ENCODE results near the gene GNG14. TPM values are rescaled to one million over a fixed set of nuclear protein-coding genes. Genes with fewer than 3 reads are reported as not detected.

GNG14 gene
- total and polyA plus RNA-seq, 2 of the 13 experiments (the other 11 are each of a cell fraction or from before 2014, with no cell fraction given), result not detected

DNA sequence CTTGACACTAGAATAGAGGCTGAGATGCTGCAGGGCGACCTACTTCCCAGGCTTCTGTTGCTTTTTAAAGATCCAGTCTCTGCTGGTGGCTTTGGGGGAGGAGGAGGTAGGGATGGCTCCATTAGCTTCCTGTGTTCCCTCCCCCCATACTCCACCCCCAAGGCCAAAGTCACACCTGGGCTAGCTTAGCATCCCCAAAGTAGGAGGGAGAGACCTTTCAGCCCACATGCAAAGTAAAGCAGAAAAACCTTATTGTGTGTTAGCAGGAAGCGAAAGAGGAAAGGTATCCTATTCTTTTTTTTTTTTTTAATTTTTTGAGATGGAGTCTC, 39.2 kb downstream of the GNG14 start:
- no peak overlapping the region for H3K4me3 ChIP-seq (replicated peaks in 1 of 3; ENCODE audit: insufficient read depth in 1 of 3, low read depth in 2 of 3, low read length in 3 of 3)
- no peaks in the 10 kb centered on the region; a peak in 1 of 5 replicates for H3K27me3 ChIP-seq (ENCODE audit: control insufficient read depth in 1 of 2, insufficient read depth in 2 of 2, low read length in 2 of 2)
- TF ChIP-seq NRL (CRISPR knock-in tag; IDR thresholded peaks at IDR 0.05; ENCODE audit: borderline replicate concordance), result no peak
- no peak for TF ChIP-seq ZBTB42 (CRISPR knock-in tag; IDR thresholded peaks at IDR 0.05)
- TF ChIP-seq KDM1A (CRISPR knock-in tag; IDR thresholded peaks at IDR 0.05), result no peak
- TF ChIP-seq, protein P1, sequence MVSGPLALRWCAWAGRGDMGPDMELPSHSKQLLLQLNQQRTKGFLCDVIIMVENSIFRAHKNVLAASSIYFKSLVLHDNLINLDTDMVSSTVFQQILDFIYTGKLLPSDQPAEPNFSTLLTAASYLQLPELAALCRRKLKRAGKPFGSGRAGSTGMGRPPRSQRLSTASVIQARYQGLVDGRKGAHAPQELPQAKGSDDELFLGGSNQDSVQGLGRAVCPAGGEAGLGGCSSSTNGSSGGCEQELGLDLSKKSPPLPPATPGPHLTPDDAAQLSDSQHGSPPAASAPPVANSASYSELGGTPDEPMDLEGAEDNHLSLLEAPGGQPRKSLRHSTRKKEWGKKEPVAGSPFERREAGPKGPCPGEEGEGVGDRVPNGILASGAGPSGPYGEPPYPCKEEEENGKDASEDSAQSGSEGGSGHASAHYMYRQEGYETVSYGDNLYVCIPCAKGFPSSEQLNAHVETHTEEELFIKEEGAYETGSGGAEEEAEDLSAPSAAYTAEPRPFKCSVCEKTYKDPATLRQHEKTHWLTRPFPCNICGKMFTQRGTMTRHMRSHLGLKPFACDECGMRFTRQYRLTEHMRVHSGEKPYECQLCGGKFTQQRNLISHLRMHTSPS (CRISPR knock-in tag; IDR thresholded peaks at IDR 0.05; ENCODE audit: low read depth), result no peak
- TF ChIP-seq SRY (CRISPR knock-in tag; IDR thresholded peaks at IDR 0.05), result no peak
- TF ChIP-seq, protein P2, sequence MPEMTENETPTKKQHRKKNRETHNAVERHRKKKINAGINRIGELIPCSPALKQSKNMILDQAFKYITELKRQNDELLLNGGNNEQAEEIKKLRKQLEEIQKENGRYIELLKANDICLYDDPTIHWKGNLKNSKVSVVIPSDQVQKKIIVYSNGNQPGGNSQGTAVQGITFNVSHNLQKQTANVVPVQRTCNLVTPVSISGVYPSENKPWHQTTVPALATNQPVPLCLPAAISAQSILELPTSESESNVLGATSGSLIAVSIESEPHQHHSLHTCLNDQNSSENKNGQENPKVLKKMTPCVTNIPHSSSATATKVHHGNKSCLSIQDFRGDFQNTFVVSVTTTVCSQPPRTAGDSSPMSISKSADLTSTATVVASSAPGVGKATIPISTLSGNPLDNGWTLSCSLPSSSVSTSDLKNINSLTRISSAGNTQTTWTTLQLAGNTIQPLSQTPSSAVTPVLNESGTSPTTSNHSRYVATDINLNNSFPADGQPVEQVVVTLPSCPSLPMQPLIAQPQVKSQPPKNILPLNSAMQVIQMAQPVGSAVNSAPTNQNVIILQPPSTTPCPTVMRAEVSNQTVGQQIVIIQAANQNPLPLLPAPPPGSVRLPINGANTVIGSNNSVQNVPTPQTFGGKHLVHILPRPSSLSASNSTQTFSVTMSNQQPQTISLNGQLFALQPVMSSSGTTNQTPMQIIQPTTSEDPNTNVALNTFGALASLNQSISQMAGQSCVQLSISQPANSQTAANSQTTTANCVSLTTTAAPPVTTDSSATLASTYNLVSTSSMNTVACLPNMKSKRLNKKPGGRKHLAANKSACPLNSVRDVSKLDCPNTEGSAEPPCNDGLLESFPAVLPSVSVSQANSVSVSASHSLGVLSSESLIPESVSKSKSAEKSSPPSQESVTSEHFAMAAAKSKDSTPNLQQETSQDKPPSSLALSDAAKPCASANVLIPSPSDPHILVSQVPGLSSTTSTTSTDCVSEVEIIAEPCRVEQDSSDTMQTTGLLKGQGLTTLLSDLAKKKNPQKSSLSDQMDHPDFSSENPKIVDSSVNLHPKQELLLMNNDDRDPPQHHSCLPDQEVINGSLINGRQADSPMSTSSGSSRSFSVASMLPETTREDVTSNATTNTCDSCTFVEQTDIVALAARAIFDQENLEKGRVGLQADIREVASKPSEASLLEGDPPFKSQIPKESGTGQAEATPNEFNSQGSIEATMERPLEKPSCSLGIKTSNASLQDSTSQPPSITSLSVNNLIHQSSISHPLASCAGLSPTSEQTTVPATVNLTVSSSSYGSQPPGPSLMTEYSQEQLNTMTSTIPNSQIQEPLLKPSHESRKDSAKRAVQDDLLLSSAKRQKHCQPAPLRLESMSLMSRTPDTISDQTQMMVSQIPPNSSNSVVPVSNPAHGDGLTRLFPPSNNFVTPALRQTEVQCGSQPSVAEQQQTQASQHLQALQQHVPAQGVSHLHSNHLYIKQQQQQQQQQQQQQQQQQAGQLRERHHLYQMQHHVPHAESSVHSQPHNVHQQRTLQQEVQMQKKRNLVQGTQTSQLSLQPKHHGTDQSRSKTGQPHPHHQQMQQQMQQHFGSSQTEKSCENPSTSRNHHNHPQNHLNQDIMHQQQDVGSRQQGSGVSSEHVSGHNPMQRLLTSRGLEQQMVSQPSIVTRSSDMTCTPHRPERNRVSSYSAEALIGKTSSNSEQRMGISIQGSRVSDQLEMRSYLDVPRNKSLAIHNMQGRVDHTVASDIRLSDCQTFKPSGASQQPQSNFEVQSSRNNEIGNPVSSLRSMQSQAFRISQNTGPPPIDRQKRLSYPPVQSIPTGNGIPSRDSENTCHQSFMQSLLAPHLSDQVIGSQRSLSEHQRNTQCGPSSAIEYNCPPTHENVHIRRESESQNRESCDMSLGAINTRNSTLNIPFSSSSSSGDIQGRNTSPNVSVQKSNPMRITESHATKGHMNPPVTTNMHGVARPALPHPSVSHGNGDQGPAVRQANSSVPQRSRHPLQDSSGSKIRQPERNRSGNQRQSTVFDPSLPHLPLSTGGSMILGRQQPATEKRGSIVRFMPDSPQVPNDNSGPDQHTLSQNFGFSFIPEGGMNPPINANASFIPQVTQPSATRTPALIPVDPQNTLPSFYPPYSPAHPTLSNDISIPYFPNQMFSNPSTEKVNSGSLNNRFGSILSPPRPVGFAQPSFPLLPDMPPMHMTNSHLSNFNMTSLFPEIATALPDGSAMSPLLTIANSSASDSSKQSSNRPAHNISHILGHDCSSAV (CRISPR knock-in tag; IDR thresholded peaks at IDR 0.05; ENCODE audit: borderline replicate concordance), result no peak
- TF ChIP-seq ZSCAN12 (CRISPR knock-in tag; IDR thresholded peaks at IDR 0.05), result no peak
- no peak for TF ChIP-seq AGO1 (IDR thresholded peaks at IDR 0.05; ENCODE audit: low read depth, low read length, poor library complexity, severe bottlenecking)
- TF ChIP-seq, protein P3, sequence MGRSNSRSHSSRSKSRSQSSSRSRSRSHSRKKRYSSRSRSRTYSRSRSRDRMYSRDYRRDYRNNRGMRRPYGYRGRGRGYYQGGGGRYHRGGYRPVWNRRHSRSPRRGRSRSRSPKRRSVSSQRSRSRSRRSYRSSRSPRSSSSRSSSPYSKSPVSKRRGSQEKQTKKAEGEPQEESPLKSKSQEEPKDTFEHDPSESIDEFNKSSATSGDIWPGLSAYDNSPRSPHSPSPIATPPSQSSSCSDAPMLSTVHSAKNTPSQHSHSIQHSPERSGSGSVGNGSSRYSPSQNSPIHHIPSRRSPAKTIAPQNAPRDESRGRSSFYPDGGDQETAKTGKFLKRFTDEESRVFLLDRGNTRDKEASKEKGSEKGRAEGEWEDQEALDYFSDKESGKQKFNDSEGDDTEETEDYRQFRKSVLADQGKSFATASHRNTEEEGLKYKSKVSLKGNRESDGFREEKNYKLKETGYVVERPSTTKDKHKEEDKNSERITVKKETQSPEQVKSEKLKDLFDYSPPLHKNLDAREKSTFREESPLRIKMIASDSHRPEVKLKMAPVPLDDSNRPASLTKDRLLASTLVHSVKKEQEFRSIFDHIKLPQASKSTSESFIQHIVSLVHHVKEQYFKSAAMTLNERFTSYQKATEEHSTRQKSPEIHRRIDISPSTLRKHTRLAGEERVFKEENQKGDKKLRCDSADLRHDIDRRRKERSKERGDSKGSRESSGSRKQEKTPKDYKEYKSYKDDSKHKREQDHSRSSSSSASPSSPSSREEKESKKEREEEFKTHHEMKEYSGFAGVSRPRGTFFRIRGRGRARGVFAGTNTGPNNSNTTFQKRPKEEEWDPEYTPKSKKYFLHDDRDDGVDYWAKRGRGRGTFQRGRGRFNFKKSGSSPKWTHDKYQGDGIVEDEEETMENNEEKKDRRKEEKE (IDR thresholded peaks at IDR 0.05), result no peak
- no peak for TF ChIP-seq ZNF768 (CRISPR knock-in tag; IDR thresholded peaks at IDR 0.05)
- TF ChIP-seq RELA (CRISPR knock-in tag; IDR thresholded peaks at IDR 0.05), result no peak
- WGBS (ENCODE audit: low lambda C conversion rate), result 100% methylated on average over 2 of the region's 2 CpGs
- H3K36me3 ChIP-seq (replicated peaks in 1 of 2; ENCODE audit: control insufficient read depth in 1 of 2, insufficient read depth in 2 of 2, low read length in 2 of 2), result peaks cover 17 to 27% of the 10 kb centered on the region in 2 experiments
- ATAC-seq, result no peak
- ChIA-PET POLR2A (no interaction called here), CTCF (ENCODE audit: low intra/inter-chr PET ratio, low total read pairs) (no interaction called here)
- in situ Hi-C loops (cut with HindIII; ENCODE audit: extremely low pct_ligation_motif_present, low pct_unique_long_range_greater_than_20kb), result no loop called here
- intact Hi-C loops (cut with micrococcal nuclease; ENCODE audit: unreplicated experiment), result no loop called here
- no peak overlapping the region for H2AFZ ChIP-seq (ENCODE audit: low read length)
- peaks cover 26% of the 10 kb centered on the region for H3K79me2 ChIP-seq (ENCODE audit: insufficient read depth, low read length)
- H3K9me3 ChIP-seq (ENCODE audit: low read length), result no peaks in the 10 kb centered on the region
- H3K27ac ChIP-seq (ENCODE audit: extremely low read length, insufficient read depth, low read length), result no peak overlapping the region
- no peak for FAIRE-seq
- no TSS peak for BruUV-seq (replicated peaks)
- peaks cover 17% of the 10 kb centered on the region for H3K4me1 ChIP-seq (ENCODE audit: insufficient read depth, low read length)
- no peak overlapping the region for H3K9ac ChIP-seq (ENCODE audit: insufficient read depth, low read depth, low read length)
- no peak overlapping the region for H3K4me2 ChIP-seq (ENCODE audit: low read depth, low read length)
- H4K20me1 ChIP-seq (ENCODE audit: insufficient read depth, low read length), result peaks cover 4% of the 10 kb centered on the region; the same call in 1 of the 2 replicates
- no peak for DNase-seq (ENCODE audit: low spot score)
